Spleen (tissue), 11 donors: ENCODE results near the gene LRRC8B. TPM values are rescaled to one million over a fixed set of nuclear protein-coding genes. Genes with fewer than 3 reads are reported as not detected.

Source experiments
- DNase-seq: peaks from one replicate; pipeline ENCODE4 v3.0.0-alpha.2; 2020
- H3K27ac ChIP-seq, 8 donors: fragments of 200-600 bp; sonication (generic) in 7 of 8; 1 replicate in 4 of 8; 2 replicates in 4 of 8; pipeline versions ENCODE4 v1.5.0 to v1.8.0; 2016 to 2021; ENCODE audit warnings: inconsistent platforms in 4 of 8, mild to moderate bottlenecking in 4 of 8, moderate library complexity in 1 of 8
- H3K27me3 ChIP-seq, 7 donors: fragments of 200-600 bp; sonication (generic) in 6 of 7; replicated peaks in 1 of 7; 1 replicate in 4 of 7; 2 replicates in 3 of 7; pipeline versions ENCODE4 v1.5.0 to v1.8.0; 2016 to 2021; ENCODE audit warnings: inconsistent platforms in 3 of 7, mild to moderate bottlenecking in 1 of 7
- H3K36me3 ChIP-seq, 6 donors: fragments of 200-600 bp; sonication (generic) in 5 of 6; 1 replicate in 4 of 6; 2 replicates in 2 of 6; pipeline versions ENCODE4 v1.5.0 to v1.8.0; 2016 to 2021; ENCODE audit warnings: inconsistent platforms in 2 of 6
- H3K4me1 ChIP-seq, 6 donors: fragments of 200-600 bp; sonication (generic) in 5 of 6; 1 replicate in 3 of 6; 2 replicates in 3 of 6; pipeline versions ENCODE4 v1.5.0 to v1.8.0; 2016 to 2021; ENCODE audit warnings: inconsistent platforms in 3 of 6
- H3K4me3 ChIP-seq, 8 donors: fragments of 200-600 bp; sonication (generic) in 7 of 8; 1 replicate in 4 of 8; 2 replicates in 4 of 8; pipeline versions ENCODE4 v1.5.0 to v1.8.0; 2016 to 2021; ENCODE audit warnings: inconsistent platforms in 4 of 8, mild to moderate bottlenecking in 4 of 8, moderate library complexity in 2 of 8
- H3K9me3 ChIP-seq, 8 donors: fragments of 200-600 bp; sonication (generic) in 7 of 8; 1 replicate in 4 of 8; 2 replicates in 4 of 8; pipeline versions ENCODE4 v1.5.0 to v1.8.0; 2016 to 2021; ENCODE audit warnings: inconsistent platforms in 4 of 8
- CTCF ChIP-seq, 11 experiments: fragments of 200-600 bp in 7 of 11; fragments of 450-650 bp in 4 of 11; sonication (generic) in 4 of 11; IDR thresholded peaks in 8 of 11; conservative IDR thresholded peaks in 3 of 11; 1 replicate in 7 of 11; 2 replicates in 4 of 11; pipeline versions ENCODE4 v1.4.0 to v1.8.0; 2016 to 2021; ENCODE audit warnings: antibody characterized with exemption in 11 of 11, inconsistent platforms in 4 of 11, mild to moderate bottlenecking in 1 of 11
- POLR2A ChIP-seq, 3 donors: fragments of 450-650 bp; IDR thresholded peaks; one replicate each; pipeline ENCODE4 v1.5.1; 2017; ENCODE audit warnings: antibody characterized with exemption in 3 of 3, mild to moderate bottlenecking in 1 of 3
- POLR2AphosphoS5 ChIP-seq, 3 donors: sonication (generic); formaldehyde crosslinking; IDR thresholded peaks; one replicate each; pipeline ENCODE4 v1.5.1; 2017; ENCODE audit warnings: antibody characterized with exemption in 3 of 3
- WGBS, 5 donors: extraction: QIAGEN DNeasy Blood & Tissue Kit in 3 of 5; methylation state at CpG; one replicate each; pipeline versions ENCODE4 v1.1.5 to v1.1.7; 2013 to 2018; 5-methylcytosine and 5-hydroxymethylcytosine counted together
- intact Hi-C: fragments of 100-400 bp; cut with DNase I; formaldehyde crosslinking; loops from one replicate; pipeline ENCODE4 v1.15.0; 2023; ENCODE audit warnings: low total_unique reads
- polyA plus RNA-seq, 3 donors: library from polyadenylated mRNA; stranded (reverse); fragments of 200-250 nt; gene quantifications; one replicate each; pipeline ENCODE4 v1.2.1, GENCODE V29; 2013
- total RNA-seq, 7 donors: library from RNA; depleted of rRNA in 3 of 7; stranded (reverse); fragments of >200 nt in 3 of 7; fragmentation: NEBNext Ultra II Directional in 4 of 7; extraction: Animal tissue kit (Norgen Biotek cat#: 25700) in 4 of 7; gene quantifications; one replicate each; pipeline versions ENCODE4 v1.1.0 to v1.2.1, GENCODE V29; 2016 to 2021
- donor health status: healthy with polysubstance abuse.
- donor health status: DM: no; HTN: no; CAD: no; lungs with moderate emphysema.
- donor health status: DM: no; HTN: no; CAD: no.
- donor health status: Bipolar disorder and iron deficiency.
- donor health status: healthy.
- donor health status: DM: no; HTN: no; CAD: no.
- donor health status: DM: yes; HTN: yes; CAD: no.

The LRRC8B gene
- total and polyA plus RNA-seq, 10 donors = 1.7 to 22.5 (median 13.1) TPM

- no peak overlapping the region for H3K27ac ChIP-seq
- H3K27me3 ChIP-seq = no peaks in the 10 kb centered on the region
- DNase-seq = no peak
- no peaks in the 10 kb centered on the region for H3K36me3 ChIP-seq
- H3K4me3 ChIP-seq = no peak overlapping the region
- intact Hi-C loops = no loop called here
- peaks cover 0 to 4% (median under 1%) of the 10 kb centered on the region in 8 donors for H3K9me3 ChIP-seq
- no peak for TF ChIP-seq POLR2AphosphoS5 (IDR thresholded peaks at IDR 0.05)
- no peak for TF ChIP-seq CTCF (IDR thresholded peaks at IDR 0.05 in 8 of 11, conservative IDR thresholded peaks at IDR 0.05 in 3 of 11)
- no peak for TF ChIP-seq POLR2A (IDR thresholded peaks at IDR 0.05)
- peaks cover 3 to 89% (median 30%) of the 10 kb centered on the region in 6 donors for H3K4me1 ChIP-seq
These were observed 115.8 kb downstream of the LRRC8B start for GRCh38 chr1:89640440-89640839.

GRCh38 chr1:89641781-89642180 is 117.2 kb downstream of the LRRC8B start:
- Histone ChIP-seq H3K36me3 (no peaks in the 10 kb centered on the region), H3K4me3 (no peak overlapping the region), H3K4me1 (peaks cover 3 to 75% (median 18%) of the 10 kb centered on the region in 6 donors), H3K9me3 (peaks cover 0 to 16% (median 13%) of the 10 kb centered on the region in 8 donors), H3K27ac (no peak overlapping the region), H3K27me3 (no peaks in the 10 kb centered on the region)
- intact Hi-C loops = no loop called here
- no peak for DNase-seq
- WGBS, 5 donors = 79 to 93% (median 86%) methylated on average over 4 of the region's 4 CpGs
- TF ChIP-seq POLR2AphosphoS5 (IDR thresholded peaks at IDR 0.05) (no peak), POLR2A (IDR thresholded peaks at IDR 0.05) (no peak), CTCF (IDR thresholded peaks at IDR 0.05 in 8 of 11, conservative IDR thresholded peaks at IDR 0.05 in 3 of 11) (no peak)

GRCh38 chr1:89643577-89643976 is 118.9 kb downstream of the LRRC8B start:
- Histone ChIP-seq H3K27ac (peak overlapping the region in 1 of 8 donors; percentile 1), H3K27me3 (no peaks in the 10 kb centered on the region), H3K9me3 (peaks cover 0 to 19% (median 14%) of the 10 kb centered on the region in 8 donors), H3K36me3 (no peaks in the 10 kb centered on the region), H3K4me3 (no peak overlapping the region), H3K4me1 (peaks cover 3 to 66% (median 8%) of the 10 kb centered on the region in 6 donors)
- TF ChIP-seq POLR2A (IDR thresholded peaks at IDR 0.05) (no peak), POLR2AphosphoS5 (IDR thresholded peaks at IDR 0.05) (no peak), CTCF (IDR thresholded peaks at IDR 0.05 in 8 of 11, conservative IDR thresholded peaks at IDR 0.05 in 3 of 11) (no peak)
- 85 to 91% (median 89%) methylated on average over 2 of the region's 2 CpGs for WGBS, 5 donors
- intact Hi-C loops = no loop called here
- no peak for DNase-seq

GRCh38 chr1:89644119-89644814 is 119.6 kb downstream of the LRRC8B start:
- intact Hi-C loops = no loop called here
- no peak overlapping the region for H3K4me3 ChIP-seq
- H3K27ac ChIP-seq = peak overlapping the region in 1 of 8 donors; percentile 22
- WGBS, 5 donors = 69 to 79% (median 77%) methylated on average over 9 of the region's 9 CpGs
- TF ChIP-seq POLR2AphosphoS5 (IDR thresholded peaks at IDR 0.05) (no peak), POLR2A (IDR thresholded peaks at IDR 0.05) (no peak), CTCF (IDR thresholded peaks at IDR 0.05 in 8 of 11, conservative IDR thresholded peaks at IDR 0.05 in 3 of 11) (no peak)
- no peaks in the 10 kb centered on the region for H3K36me3 ChIP-seq
- peaks cover 3 to 66% (median 15%) of the 10 kb centered on the region in 6 donors for H3K4me1 ChIP-seq
- H3K27me3 ChIP-seq = no peaks in the 10 kb centered on the region
- peaks cover 0 to 19% (median 14%) of the 10 kb centered on the region in 8 donors for H3K9me3 ChIP-seq
- DNase-seq = no peak
